A673 (cell line): Measurements from ENCODE around the gene LIMS3. TPM values are rescaled to one million over a fixed set of nuclear protein-coding genes. Genes with fewer than 3 reads are reported as not detected.
"Not testable (repeated sequence)": the region's sequence is repeated elsewhere in the genome, so short reads cannot be mapped to it uniquely, and the experiment has no call there.

Experiments
- BruUV-seq: library from RNA; stranded (reverse); fragments of 400-500 nt; replicated peaks from 2 replicates; lab custom pipeline; 2021; lab: Mats Ljungman, UMichigan
- CTCF ChIA-PET: fragments of 300-600 bp; sonication (Branson Sonifier 250); formaldehyde crosslinking; loops from one replicate; lab custom pipeline; 2022; ENCODE audit warnings: antibody characterized with exemption; lab: Charles Lee
- POLR2A ChIA-PET: fragments of 300-600 bp; sonication (Branson Sonifier 250); formaldehyde crosslinking; loops from one replicate; lab custom pipeline; 2022; ENCODE audit warnings: antibody characterized with exemption; ENCODE audit not compliant: low non-redundant PET; lab: Charles Lee
- DNase-seq: peaks from one replicate; pipeline ENCODE4 v3.0.0-alpha.2; 2015; ENCODE audit warnings: low spot score
- H3K27ac ChIP-seq: fragments of 200-600 bp; sonication (generic); 2 replicates; pipeline ENCODE4 v1.5.1; 2016; ENCODE audit warnings: mixed run types, low read depth, mild to moderate bottlenecking, mixed read lengths, antibody characterized with exemption, low read length; ENCODE audit not compliant: poor library complexity, severe bottlenecking
- H3K27me3 ChIP-seq: fragments of 200-600 bp; sonication (generic); replicated peaks from 2 replicates; pipeline ENCODE4 v1.6.1; 2017; ENCODE audit warnings: mixed run types, low read depth, mild to moderate bottlenecking, mixed read lengths, antibody characterized with exemption, low read length; ENCODE audit not compliant: insufficient read depth, poor library complexity
- H3K36me3 ChIP-seq: fragments of 200-600 bp; sonication (generic); 2 replicates; pipeline ENCODE4 v1.6.1; 2016; ENCODE audit warnings: mixed run types, mild to moderate bottlenecking, mixed read lengths, antibody characterized with exemption, low read length; ENCODE audit not compliant: insufficient read depth, poor library complexity, severe bottlenecking
- H3K4me1 ChIP-seq: fragments of 200-600 bp; sonication (generic); 2 replicates; pipeline ENCODE4 v1.6.1; 2017; ENCODE audit warnings: mixed run types, mild to moderate bottlenecking, mixed read lengths, antibody characterized with exemption, low read length; ENCODE audit not compliant: insufficient read depth, poor library complexity, severe bottlenecking
- H3K4me3 ChIP-seq: fragments of 200-600 bp; sonication (generic); 2 replicates; pipeline ENCODE4 v1.5.1; 2016; ENCODE audit warnings: low read depth, mixed run types, mild to moderate bottlenecking, mixed read lengths, low read length; ENCODE audit not compliant: poor library complexity, severe bottlenecking
- H3K9me3 ChIP-seq: fragments of 200-600 bp; sonication (generic); 2 replicates; pipeline ENCODE4 v1.6.1; 2016; ENCODE audit warnings: mixed run types, low read depth, mild to moderate bottlenecking, mixed read lengths, antibody characterized with exemption, low read length; ENCODE audit not compliant: poor library complexity, severe bottlenecking
- intact Hi-C: fragments of 100-400 bp; cut with micrococcal nuclease; formaldehyde crosslinking; loops from one replicate; pipeline ENCODE4 v1.10.0; 2022; ENCODE audit not compliant: unreplicated experiment
- total RNA-seq: library from RNA; stranded (reverse); gene quantifications from 2 replicates; pipeline ENCODE4 v1.2.3, GENCODE V29; 2021

LIMS3 gene
- total RNA-seq, 1 experiment from 2014 or later: 2.7 TPM

- DNase-seq, H3K4me1 ChIP-seq, BruUV-seq, H3K27me3 ChIP-seq, H3K4me3 ChIP-seq, intact Hi-C loops, H3K9me3 ChIP-seq, H3K36me3 ChIP-seq, CTCF ChIA-PET, H3K27ac ChIP-seq, POLR2A ChIA-PET: not testable (repeated sequence)
Observed at GRCh38 chr2:109963942-109964341, 65.5 kb downstream of the LIMS3 start.

DNA sequence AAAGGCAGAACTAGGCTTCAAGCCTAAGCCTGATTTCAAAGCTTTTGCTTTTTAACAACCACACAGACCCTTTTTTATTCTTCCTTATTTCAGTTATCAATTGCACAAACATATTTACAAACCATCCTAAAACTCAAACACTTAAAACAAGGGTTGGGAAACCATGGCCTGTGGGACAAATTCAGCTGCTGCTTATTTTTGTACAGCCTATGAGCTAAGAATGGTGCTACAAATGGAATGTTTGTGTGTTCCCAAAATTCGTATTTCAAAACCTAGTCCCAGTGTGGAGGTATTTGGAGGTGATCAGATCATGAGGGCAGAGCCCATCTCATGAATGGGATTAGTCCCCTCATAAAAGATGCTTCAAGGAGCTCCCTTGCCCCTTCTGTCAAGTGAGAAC lies 67.0 kb downstream of the LIMS3 start:
- intact Hi-C loops, DNase-seq, POLR2A ChIA-PET, H3K4me3 ChIP-seq, H3K27me3 ChIP-seq, BruUV-seq, CTCF ChIA-PET, H3K36me3 ChIP-seq, H3K4me1 ChIP-seq, H3K27ac ChIP-seq, H3K9me3 ChIP-seq: not testable (repeated sequence)

- H3K4me1 ChIP-seq, H3K36me3 ChIP-seq, DNase-seq, H3K27ac ChIP-seq, POLR2A ChIA-PET, BruUV-seq, H3K9me3 ChIP-seq, intact Hi-C loops, H3K27me3 ChIP-seq, CTCF ChIA-PET, H3K4me3 ChIP-seq: not testable (repeated sequence)
Observed at GRCh38 chr2:109966107-109966736, 67.7 kb downstream of the LIMS3 start.

GRCh38 chr2:109966858-109967257 lies 68.4 kb downstream of the LIMS3 start:
- H3K27ac ChIP-seq, POLR2A ChIA-PET, H3K36me3 ChIP-seq, BruUV-seq, H3K27me3 ChIP-seq, CTCF ChIA-PET, H3K4me1 ChIP-seq, DNase-seq, H3K4me3 ChIP-seq, intact Hi-C loops, H3K9me3 ChIP-seq: not testable (repeated sequence)

DNA sequence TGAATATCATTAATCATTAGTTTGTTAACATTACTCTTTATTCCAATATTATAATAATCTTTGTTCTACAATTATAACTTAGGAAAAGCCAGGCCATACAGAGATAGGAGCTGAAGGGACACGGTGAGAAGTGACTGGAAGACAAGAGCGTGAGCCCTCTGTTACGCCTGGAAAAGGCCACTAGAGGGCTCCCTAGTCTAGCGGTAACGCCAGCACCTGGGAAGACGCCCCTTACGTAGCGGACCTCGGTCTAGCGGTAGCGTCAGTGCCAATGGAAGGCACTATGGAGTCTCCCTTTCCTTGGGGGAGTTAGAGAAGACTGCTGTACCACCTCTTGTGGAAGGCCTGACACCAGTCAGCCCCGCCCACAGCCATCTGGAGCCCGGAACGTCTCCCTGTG lies 71.4 kb downstream of the LIMS3 start:
- H3K4me3 ChIP-seq, H3K36me3 ChIP-seq, DNase-seq, CTCF ChIA-PET, POLR2A ChIA-PET, H3K27me3 ChIP-seq, BruUV-seq, H3K9me3 ChIP-seq, H3K27ac ChIP-seq, intact Hi-C loops, H3K4me1 ChIP-seq: not testable (repeated sequence)

DNA sequence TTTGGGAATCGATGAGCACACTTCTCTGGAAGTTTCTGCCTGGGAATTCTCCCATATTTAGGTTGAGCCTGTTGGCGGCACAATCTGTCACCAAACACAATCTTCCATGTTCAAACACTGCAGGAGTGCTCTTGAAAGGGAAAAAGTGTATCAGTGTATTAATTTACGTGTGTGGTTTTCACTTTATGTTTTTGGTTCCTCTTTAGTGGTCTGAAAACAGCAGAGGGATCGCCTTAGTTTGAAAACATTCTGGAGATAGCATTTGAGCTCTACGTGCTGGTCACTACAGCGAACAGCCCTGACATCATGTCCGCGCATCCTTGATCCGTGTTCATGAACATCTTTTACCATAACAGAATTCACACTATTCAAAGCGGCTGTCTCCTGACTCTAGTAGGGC lies 73.2 kb downstream of the LIMS3 start:
- H3K27ac ChIP-seq, H3K36me3 ChIP-seq, BruUV-seq, H3K4me1 ChIP-seq, H3K9me3 ChIP-seq, H3K27me3 ChIP-seq, POLR2A ChIA-PET, intact Hi-C loops, CTCF ChIA-PET, H3K4me3 ChIP-seq, DNase-seq: not testable (repeated sequence)

Other genes with a start within 250 kb of the LIMS3 start
- gene RGPD5, start 104.4 kb upstream of the LIMS3 start, total RNA-seq: 45.6 and 68.8 TPM in 2 replicates
- gene MALL, start 217.1 kb downstream of the LIMS3 start, total RNA-seq: 0.17 and 0.24 TPM in 2 replicates